Left lung (tissue), 10 donors: Measurements from ENCODE around the gene SALL3. TPM values are rescaled to one million over a fixed set of nuclear protein-coding genes. Genes with fewer than 3 reads are reported as not detected.

Source experiments
- ATAC-seq: fragments of 200-7000 bp; cut with Tn5 transposase; one replicate; pipeline ENCODE4 v1.9.1; 2020; ENCODE audit warnings: moderate library complexity
- DNase-seq, 4 donors: peaks; one replicate each; pipeline ENCODE4 v3.0.0-alpha.2; 2013 to 2020
- H3K27ac ChIP-seq, 2 donors: fragments of 200-600 bp; sonication (generic) in 1 of 2; one replicate each; pipeline versions ENCODE4 v1.5.0 to v1.8.0; 2020 to 2021
- H3K27me3 ChIP-seq, 2 donors: fragments of 200-600 bp; sonication (generic) in 1 of 2; one replicate each; pipeline versions ENCODE4 v1.5.0 to v1.8.0; 2020 to 2021
- H3K36me3 ChIP-seq, 2 donors: fragments of 200-600 bp; sonication (generic) in 1 of 2; one replicate each; pipeline versions ENCODE4 v1.5.0 to v1.8.0; 2020 to 2021
- H3K4me1 ChIP-seq, 2 donors: fragments of 200-600 bp; one replicate each; pipeline ENCODE4 v1.8.0; 2021
- H3K4me3 ChIP-seq, 2 donors: fragments of 200-600 bp; sonication (generic) in 1 of 2; one replicate each; pipeline versions ENCODE4 v1.5.0 to v1.8.0; 2020 to 2021; ENCODE audit warnings: mild to moderate bottlenecking in 1 of 2
- H3K9me3 ChIP-seq, 2 donors: fragments of 200-600 bp; sonication (generic) in 1 of 2; one replicate each; pipeline versions ENCODE4 v1.5.0 to v1.8.0; 2020 to 2021
- intact Hi-C, 2 donors: fragments of 100-400 bp; cut with DNase I; formaldehyde crosslinking; loops; one replicate each; pipeline versions ENCODE4 v1.11.2 to v1.14.2; 2022
- polyA plus RNA-seq, 6 donors: library from polyadenylated mRNA; unstranded; fragments of 120-200 nt; gene quantifications; one replicate each; pipeline ENCODE4 v1.2.1, GENCODE V29; 2013; ENCODE audit not compliant: insufficient read length in 6 of 6
- total RNA-seq, 2 donors: library from RNA; stranded (reverse); fragmentation: NEBNext Ultra II Directional; extraction: Animal tissue kit (Norgen Biotek cat#: 25700); gene quantifications; one replicate each; pipeline ENCODE4 v1.2.1, GENCODE V29; 2021
- TF ChIP-seq, protein P1 (sequence below), 2 donors: fragments of 200-600 bp; sonication (generic) in 1 of 2; IDR thresholded peaks; one replicate each; pipeline versions ENCODE4 v1.5.0 to v1.8.0; 2021; ENCODE audit warnings: antibody characterized with exemption in 2 of 2
- donor health status: DM: no; HTN: yes; CAD: no.
- donor health status: DM: no; HTN: no; CAD: no.

Gene SALL3
- total and polyA plus RNA-seq, 8 donors, result 0.06 to 0.11 (median 0.08) TPM; not detected in 3

- ATAC-seq (peak; percentile 89), DNase-seq (no peak)
- Histone ChIP-seq H3K36me3 (no peaks in the 10 kb centered on the region), H3K27ac (no peak overlapping the region), H3K27me3 (peaks cover 94 to 100% of the 10 kb centered on the region in 2 donors), H3K4me3 (no peak overlapping the region), H3K9me3 (no peaks in the 10 kb centered on the region), H3K4me1 (peaks cover 0 to 13% of the 10 kb centered on the region in 2 donors)
- TF ChIP-seq, protein P1, sequence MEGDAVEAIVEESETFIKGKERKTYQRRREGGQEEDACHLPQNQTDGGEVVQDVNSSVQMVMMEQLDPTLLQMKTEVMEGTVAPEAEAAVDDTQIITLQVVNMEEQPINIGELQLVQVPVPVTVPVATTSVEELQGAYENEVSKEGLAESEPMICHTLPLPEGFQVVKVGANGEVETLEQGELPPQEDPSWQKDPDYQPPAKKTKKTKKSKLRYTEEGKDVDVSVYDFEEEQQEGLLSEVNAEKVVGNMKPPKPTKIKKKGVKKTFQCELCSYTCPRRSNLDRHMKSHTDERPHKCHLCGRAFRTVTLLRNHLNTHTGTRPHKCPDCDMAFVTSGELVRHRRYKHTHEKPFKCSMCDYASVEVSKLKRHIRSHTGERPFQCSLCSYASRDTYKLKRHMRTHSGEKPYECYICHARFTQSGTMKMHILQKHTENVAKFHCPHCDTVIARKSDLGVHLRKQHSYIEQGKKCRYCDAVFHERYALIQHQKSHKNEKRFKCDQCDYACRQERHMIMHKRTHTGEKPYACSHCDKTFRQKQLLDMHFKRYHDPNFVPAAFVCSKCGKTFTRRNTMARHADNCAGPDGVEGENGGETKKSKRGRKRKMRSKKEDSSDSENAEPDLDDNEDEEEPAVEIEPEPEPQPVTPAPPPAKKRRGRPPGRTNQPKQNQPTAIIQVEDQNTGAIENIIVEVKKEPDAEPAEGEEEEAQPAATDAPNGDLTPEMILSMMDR (IDR thresholded peaks at IDR 0.05), result no peak
- intact Hi-C loops, result no loop called here
Observed at GRCh38 chr18:78984941-78985784, 5.5 kb downstream of the SALL3 start.

DNA sequence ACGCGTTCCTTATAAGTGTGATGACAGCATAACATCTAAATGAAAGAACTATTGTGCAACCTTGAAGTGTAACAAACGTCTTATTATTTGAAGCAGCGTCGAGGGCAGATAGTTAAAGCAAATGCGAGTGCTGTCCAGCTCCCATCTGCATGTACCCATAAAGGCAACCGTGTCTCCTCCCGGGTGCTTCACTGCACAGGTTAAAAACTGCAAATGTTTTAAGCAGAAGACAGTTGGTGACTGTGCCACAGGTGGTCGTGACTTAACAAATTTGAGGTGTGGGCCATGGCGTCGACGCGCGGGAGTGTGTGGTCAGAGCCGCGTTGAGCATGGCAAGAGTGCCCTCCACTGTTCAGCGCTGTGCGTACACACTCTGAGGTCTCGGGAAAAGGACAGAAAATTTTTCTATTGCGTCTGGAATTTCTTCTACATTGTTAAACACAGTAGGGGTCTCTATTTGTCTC lies 6.4 kb downstream of the SALL3 start:
- TF ChIP-seq, protein P1 (IDR thresholded peaks at IDR 0.05), result peak in 1 of 2 donors; percentile 43
- H3K4me1 ChIP-seq, result peaks cover 0 to 4% of the 10 kb centered on the region in 2 donors
- no peaks in the 10 kb centered on the region for H3K36me3 ChIP-seq
- intact Hi-C loops, result no loop called here
- H3K27me3 ChIP-seq, result peaks cover 91 to 100% of the 10 kb centered on the region in 2 donors
- H3K4me3 ChIP-seq, result no peak overlapping the region
- H3K27ac ChIP-seq, result no peak overlapping the region
- peak in 2 of 4 donors; percentile 58 for DNase-seq
- no peaks in the 10 kb centered on the region for H3K9me3 ChIP-seq
- ATAC-seq, result peak; percentile 80

DNA sequence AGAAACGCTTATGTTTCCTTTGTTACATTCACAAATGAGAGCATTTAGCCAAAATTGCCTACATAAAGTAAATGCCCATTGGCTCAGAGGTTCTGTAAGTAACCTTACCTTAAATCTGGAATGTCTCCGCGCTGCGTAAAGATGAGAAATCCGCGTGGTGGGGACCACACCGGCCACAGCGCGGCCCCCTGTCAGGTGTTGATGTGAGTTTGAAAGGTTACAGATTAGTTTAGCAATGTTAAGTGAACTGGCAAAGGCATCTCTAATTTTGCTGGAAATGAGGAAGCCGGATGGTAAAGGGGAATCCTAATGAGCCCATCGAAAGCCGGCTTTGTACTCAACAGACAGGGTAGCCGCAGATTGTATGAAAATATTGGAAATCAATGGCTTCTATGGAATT lies 11.8 kb downstream of the SALL3 start:
- H3K27me3 ChIP-seq, result peaks cover 38 to 61% of the 10 kb centered on the region in 2 donors
- H3K27ac ChIP-seq, result no peak overlapping the region
- intact Hi-C loops, result no loop called here
- DNase-seq, result no peak
- no peaks in the 10 kb centered on the region for H3K4me1 ChIP-seq
- H3K9me3 ChIP-seq, result peaks cover 0 to 14% of the 10 kb centered on the region in 2 donors
- no peak overlapping the region for H3K4me3 ChIP-seq
- H3K36me3 ChIP-seq, result no peaks in the 10 kb centered on the region
- ATAC-seq, result no peak
- TF ChIP-seq, protein P1 (IDR thresholded peaks at IDR 0.05), result no peak

DNA sequence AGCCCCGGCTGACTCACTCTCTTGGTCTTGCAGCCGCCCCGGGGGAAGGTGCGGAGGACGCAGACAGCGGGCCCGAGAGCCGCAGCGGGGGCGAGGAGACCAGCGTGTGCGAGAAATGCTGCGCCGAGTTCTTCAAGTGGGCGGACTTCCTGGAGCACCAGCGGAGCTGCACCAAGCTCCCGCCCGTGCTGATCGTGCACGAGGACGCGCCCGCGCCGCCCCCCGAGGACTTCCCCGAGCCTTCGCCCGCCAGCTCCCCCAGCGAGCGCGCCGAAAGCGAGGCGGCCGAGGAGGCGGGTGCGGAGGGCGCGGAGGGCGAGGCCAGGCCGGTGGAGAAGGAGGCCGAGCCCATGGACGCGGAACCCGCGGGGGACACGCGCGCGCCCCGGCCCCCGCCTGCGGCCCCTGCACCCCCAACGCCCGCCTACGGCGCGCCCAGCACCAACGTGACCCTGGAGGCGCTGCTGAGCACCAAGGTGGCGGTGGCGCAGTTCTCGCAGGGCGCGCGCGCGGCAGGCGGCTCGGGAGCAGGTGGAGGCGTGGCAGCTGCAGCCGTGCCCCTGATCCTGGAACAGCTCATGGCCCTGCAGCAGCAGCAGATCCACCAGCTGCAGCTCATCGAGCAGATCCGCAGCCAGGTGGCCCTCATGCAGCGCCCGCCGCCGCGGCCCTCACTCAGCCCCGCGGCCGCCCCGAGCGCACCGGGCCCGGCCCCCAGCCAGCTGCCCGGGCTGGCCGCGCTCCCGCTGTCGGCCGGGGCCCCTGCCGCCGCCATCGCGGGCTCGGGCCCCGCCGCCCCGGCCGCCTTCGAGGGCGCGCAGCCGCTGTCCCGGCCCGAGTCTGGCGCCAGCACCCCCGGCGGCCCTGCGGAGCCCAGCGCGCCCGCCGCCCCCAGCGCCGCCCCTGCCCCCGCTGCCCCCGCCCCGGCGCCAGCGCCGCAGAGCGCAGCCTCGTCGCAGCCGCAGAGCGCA lies 12.7 kb downstream of the SALL3 start:
- peak in 1 of 4 donors; percentile 75 for DNase-seq
- no peak overlapping the region for H3K27ac ChIP-seq
- no peak overlapping the region for H3K4me3 ChIP-seq
- ATAC-seq, result no peak
- TF ChIP-seq, protein P1 (IDR thresholded peaks at IDR 0.05), result no peak
- no peaks in the 10 kb centered on the region for H3K36me3 ChIP-seq
- intact Hi-C loops, result no loop called here
- peaks cover 30 to 59% of the 10 kb centered on the region in 2 donors for H3K27me3 ChIP-seq
- H3K9me3 ChIP-seq, result peaks cover 0 to 14% of the 10 kb centered on the region in 2 donors
- H3K4me1 ChIP-seq, result no peaks in the 10 kb centered on the region
